NB4 (cell line): ENCODE data around the gene IGSF23.
A peak's percentile ranks its signal among the peaks of the same experiment; 100 is the strongest.

ENCODE experiments used
- DNase-seq: peaks from one replicate; pipeline ENCODE4 v3.0.0; 2010; ENCODE audit warnings: low read depth
- H3K4me3 ChIP-seq: one replicate; pipeline ENCODE4 v1.5.1; 2011; ENCODE audit warnings: mild to moderate bottlenecking, low read depth, low read length, moderate library complexity
- MYC ChIP-seq: IDR thresholded peaks from 2 replicates; pipeline ENCODE4 v1.6.1; 2011; ENCODE audit warnings: low read depth, low read length
- POLR2A ChIP-seq: IDR thresholded peaks from 2 replicates; pipeline ENCODE4 v1.6.1; 2011; ENCODE audit warnings: mild to moderate bottlenecking; ENCODE audit not compliant: insufficient read length; ENCODE audit errors: extremely low read depth
- TF ChIP-seq, protein P1 (sequence below): IDR thresholded peaks from 2 replicates; pipeline ENCODE4 v1.6.1; 2011; ENCODE audit warnings: low read depth, low read length
- TF ChIP-seq, protein P2 (sequence below): IDR thresholded peaks from one replicate; pipeline ENCODE4 v1.5.1; 2012; ENCODE audit warnings: low read depth, low read length

Gene IGSF23, protein sequence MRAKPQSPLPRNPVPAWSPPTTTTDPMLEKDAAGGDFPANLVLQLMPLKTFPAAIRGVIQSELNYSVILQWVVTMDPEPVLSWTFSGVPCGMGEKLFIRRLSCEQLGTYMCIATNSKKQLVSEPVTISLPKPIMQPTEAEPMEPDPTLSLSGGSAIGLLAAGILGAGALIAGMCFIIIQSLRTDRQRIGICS

DNA sequence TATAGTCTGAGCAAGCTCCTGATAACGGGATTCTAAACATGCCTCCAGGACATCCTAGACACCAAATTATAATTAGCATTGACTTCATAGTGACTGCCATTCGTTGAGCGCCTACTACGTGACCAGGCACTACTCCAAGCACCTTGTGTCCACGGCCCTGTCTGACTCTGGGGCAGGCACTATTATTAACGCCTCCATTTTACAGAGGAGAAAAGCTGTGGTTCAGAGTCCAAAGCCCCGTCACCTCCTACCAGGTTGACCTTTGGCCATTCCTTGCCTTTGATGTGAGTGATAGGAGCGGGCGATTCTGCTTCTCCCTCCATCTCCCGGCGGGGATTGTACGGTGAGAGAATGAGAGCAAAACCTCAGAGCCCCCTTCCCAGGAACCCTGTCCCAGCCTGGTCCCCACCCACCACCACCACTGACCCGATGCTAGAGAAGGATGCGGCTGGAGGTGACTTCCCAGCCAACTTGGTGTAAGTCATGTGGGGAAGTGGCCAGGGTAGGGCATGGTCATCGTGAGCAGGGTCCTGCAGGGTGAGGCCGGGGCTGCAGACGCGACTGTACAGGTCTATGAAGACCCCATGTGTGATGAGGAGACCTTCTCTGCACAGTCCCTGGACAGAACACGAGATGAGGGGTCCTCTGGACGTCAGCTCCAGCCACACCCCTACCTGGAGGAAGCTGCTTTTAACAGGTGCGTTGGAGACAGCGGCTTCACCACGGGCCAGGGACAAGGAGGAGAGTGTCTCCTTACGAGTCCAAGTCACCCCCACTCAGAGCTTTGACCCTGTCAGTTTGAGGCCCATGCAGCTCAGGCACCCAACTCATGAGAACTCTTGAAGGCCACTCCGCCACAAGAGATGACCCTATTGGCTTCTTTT lies at the start of gene IGSF23:
TSS of gene IGSF23 (plus strand) at position 269 of the 884 bp plus-strand sequence. CDS start at position 352, 83 bp downstream.
- H3K4me3 ChIP-seq, result no peak within 1 kb of the TSS
- DNase-seq, result no peak
- TF ChIP-seq, protein P1, sequence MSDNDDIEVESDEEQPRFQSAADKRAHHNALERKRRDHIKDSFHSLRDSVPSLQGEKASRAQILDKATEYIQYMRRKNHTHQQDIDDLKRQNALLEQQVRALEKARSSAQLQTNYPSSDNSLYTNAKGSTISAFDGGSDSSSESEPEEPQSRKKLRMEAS, result no peak
- TF ChIP-seq POLR2A (no peak), MYC (no peak)
- TF ChIP-seq, protein P2, sequence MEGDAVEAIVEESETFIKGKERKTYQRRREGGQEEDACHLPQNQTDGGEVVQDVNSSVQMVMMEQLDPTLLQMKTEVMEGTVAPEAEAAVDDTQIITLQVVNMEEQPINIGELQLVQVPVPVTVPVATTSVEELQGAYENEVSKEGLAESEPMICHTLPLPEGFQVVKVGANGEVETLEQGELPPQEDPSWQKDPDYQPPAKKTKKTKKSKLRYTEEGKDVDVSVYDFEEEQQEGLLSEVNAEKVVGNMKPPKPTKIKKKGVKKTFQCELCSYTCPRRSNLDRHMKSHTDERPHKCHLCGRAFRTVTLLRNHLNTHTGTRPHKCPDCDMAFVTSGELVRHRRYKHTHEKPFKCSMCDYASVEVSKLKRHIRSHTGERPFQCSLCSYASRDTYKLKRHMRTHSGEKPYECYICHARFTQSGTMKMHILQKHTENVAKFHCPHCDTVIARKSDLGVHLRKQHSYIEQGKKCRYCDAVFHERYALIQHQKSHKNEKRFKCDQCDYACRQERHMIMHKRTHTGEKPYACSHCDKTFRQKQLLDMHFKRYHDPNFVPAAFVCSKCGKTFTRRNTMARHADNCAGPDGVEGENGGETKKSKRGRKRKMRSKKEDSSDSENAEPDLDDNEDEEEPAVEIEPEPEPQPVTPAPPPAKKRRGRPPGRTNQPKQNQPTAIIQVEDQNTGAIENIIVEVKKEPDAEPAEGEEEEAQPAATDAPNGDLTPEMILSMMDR, result no peak

DNA sequence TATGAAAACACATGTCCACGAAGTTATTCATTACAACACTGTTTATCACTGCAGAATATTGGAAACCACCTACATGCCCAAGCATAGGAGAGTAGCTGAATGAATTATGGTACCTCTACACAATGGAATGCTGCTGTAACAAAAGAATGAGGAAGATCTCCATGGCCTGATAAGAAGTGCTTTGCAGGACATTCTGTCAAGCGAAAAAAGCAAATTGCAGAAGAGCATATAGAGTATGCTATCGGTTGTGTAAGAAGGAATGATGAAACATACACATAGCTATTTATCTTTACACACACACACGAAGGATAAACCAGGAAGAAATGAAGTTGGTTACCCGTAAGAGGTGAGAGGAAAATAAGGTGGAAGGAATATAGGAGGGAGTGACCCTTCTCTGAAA lies 46.4 kb upstream of the IGSF23 start:
- TF ChIP-seq, protein P2, result no peak
- TF ChIP-seq MYC, result no peak
- TF ChIP-seq, protein P1, result no peak
- TF ChIP-seq POLR2A, result no peak
- peak; percentile 30 for DNase-seq
- H3K4me3 ChIP-seq, result no peak overlapping the region

DNA sequence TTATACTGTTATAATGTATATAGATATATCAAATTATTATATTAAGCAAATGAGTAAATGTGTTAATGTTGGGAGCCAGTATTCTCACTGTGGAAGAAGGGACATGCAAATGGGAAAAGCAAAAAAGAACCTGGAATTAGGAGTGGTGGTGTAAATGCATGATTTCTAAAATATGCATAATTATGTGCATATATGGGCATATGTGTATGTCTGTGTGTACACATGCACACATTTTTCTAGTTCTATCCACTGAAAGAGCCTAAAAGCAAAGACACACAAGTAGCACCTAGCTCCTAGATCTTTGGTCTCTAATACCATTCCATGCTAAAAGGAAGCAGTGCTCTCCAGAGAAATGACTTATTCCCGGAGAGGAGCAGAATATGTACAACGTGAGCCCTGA lies 45.6 kb upstream of the IGSF23 start:
- TF ChIP-seq, protein P2, result no peak
- TF ChIP-seq, protein P1, result no peak
- no peak for TF ChIP-seq MYC
- TF ChIP-seq POLR2A, result no peak
- H3K4me3 ChIP-seq, result no peak overlapping the region

DNA sequence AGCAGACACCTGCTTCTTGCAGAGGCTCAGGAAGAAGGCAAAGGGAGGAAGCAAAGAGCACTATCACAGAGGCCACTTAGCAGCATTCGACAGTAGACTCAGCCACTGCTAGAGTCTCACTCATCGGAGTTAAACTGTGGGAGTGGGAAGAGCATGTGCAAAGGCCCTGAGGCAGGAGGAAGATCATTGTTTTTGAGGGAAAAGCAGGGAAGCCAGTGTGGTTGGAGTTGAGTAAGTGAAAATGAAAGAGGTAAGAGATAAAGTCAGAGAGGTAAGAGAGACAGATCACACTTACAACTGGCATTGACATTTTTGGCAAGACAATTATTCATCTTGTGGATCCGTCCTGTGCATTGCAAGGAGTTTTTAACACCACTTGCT lies 42.8 kb upstream of the IGSF23 start:
- DNase-seq, result no peak
- TF ChIP-seq, protein P2, result no peak
- TF ChIP-seq POLR2A, result no peak
- TF ChIP-seq MYC, result no peak
- TF ChIP-seq, protein P1, result no peak
- no peak overlapping the region for H3K4me3 ChIP-seq

More for the DNA sequence above, 45.6 kb upstream of the IGSF23 start:
- DNase-seq, result no peak

DNA sequence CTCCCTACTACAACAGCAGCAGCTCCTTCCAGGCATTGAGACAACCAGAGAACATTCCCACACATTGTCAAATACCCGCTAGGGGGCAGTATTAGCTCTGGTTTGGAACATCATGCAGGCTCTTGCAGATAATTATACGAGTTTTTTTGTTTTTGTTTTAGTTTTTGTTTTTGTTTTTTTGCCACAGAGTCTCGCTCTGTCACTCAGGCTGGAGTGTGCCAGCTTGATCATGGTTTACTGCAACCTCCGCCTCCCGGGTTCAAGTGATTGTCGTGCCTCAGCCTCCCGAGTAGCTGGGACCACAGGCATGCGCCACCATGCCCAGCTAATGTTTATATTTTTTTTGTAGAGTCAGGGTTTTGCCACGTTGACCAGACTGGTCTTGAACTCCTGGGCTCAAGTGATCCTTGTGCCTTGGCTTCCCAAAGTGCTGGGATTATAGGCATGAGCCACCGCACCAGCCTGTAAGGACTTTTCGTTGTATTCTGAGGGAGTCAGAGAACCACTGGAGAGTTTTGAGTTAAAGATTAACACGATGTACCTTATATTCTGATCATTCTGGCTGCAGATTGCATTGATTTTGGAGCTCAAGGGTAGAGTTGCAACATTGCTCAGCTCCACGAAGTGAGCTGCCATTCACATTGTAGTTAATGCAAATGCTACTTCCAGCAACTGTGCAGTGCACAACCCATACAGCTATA lies 42.2 kb upstream of the IGSF23 start:
- TF ChIP-seq, protein P1, result no peak
- TF ChIP-seq, protein P2, result peak; percentile 59
- DNase-seq, result peak; percentile 74
- no peak overlapping the region for H3K4me3 ChIP-seq
